Activated CD8-positive, alpha-beta T cell treated with anti-CD3 and anti-CD28 coated beads for 36 hours (primary cell): ENCODE data around the gene RAD21L1. TPM values are rescaled to one million over a fixed set of nuclear protein-coding genes. Genes with fewer than 3 reads are reported as not detected.

Source experiments
- ATAC-seq: fragments of 200-7000 bp; cut with Tn5 transposase; one replicate; pipeline ENCODE4 v1.10.0; 2021; ENCODE audit warnings: mild to moderate bottlenecking, moderate library complexity
- CTCF ChIA-PET: fragments of 350-600 bp; sonication (Branson Sonifier 250); formaldehyde crosslinking; loops from one replicate; lab custom pipeline; 2021; ENCODE audit warnings: antibody characterized with exemption; lab: Charles Lee
- POLR2A ChIA-PET: fragments of 350-600 bp; sonication (Branson Sonifier 250); formaldehyde crosslinking; loops from one replicate; lab custom pipeline; 2021; ENCODE audit warnings: antibody characterized with exemption; lab: Charles Lee
- DNase-seq: peaks from one replicate; pipeline ENCODE4 v3.0.0-alpha.2; 2020
- H3K27ac Mint-ChIP-seq: one replicate; pipeline ENCODE4 v1.8.0; 2021; ENCODE audit warnings: mild to moderate bottlenecking, mixed read lengths
- H3K27me3 Mint-ChIP-seq: one replicate; pipeline ENCODE4 v1.8.0; 2021; ENCODE audit warnings: mixed read lengths
- H3K36me3 Mint-ChIP-seq: one replicate; pipeline ENCODE4 v1.8.0; 2021; ENCODE audit warnings: low read depth, mixed read lengths
- H3K4me1 Mint-ChIP-seq: one replicate; pipeline ENCODE4 v1.8.0; 2021; ENCODE audit warnings: low read depth, mixed read lengths
- H3K4me3 Mint-ChIP-seq: one replicate; pipeline ENCODE4 v1.8.0; 2021; ENCODE audit warnings: mild to moderate bottlenecking, moderate library complexity, mixed read lengths
- H3K9me3 Mint-ChIP-seq: one replicate; pipeline ENCODE4 v1.8.0; 2021; ENCODE audit warnings: mixed read lengths
- intact Hi-C: fragments of 100-400 bp; cut with micrococcal nuclease; formaldehyde crosslinking; loops from one replicate; pipeline ENCODE4 v1.10.0; 2022
- total RNA-seq, 2 experiments: library from RNA; stranded (reverse); gene quantifications; one replicate each; pipeline ENCODE4 v1.2.3, GENCODE V29; 2021
- TF ChIP-seq, protein P1 (sequence below): fragments of 200-600 bp; IDR thresholded peaks from one replicate; pipeline ENCODE4 v1.8.0; 2022; ENCODE audit warnings: antibody characterized with exemption, mild to moderate bottlenecking

The RAD21L1 gene
- total RNA-seq, 2 experiments from 2014 or later, result 0.18 to 0.25 TPM

DNA sequence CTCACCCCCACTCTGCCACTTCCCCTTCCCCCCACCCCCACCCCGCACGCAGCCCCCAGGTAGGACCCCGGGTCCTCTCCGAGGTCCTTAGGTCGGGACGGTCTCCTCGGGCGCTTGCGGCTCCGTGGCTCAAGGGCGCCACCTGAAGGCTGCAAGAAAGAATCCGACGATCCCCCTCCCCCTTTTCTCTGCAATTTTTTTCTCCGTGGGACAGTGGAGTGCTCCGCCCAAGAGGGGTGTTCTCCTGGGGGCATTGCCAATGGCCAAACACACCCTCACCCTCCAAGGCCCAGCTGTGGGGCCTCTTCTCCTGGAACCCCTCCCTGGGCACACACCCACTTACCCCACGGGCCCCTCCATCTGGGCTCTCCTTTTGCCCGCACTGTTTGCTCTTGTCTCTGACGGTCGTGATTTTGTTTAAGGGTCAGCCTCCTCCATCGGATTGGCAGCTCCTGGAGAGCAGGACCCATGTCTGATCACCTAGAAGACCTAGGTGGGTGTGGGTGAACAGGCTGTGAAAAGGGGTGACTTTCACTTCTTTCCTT, 40.0 kb upstream of the RAD21L1 start:
- H3K36me3 Mint-ChIP-seq, result no peaks in the 10 kb centered on the region
- ATAC-seq (peak; percentile 87), DNase-seq (peak; percentile 72)
- intact Hi-C loops, result no loop called here
- TF ChIP-seq, protein P1, sequence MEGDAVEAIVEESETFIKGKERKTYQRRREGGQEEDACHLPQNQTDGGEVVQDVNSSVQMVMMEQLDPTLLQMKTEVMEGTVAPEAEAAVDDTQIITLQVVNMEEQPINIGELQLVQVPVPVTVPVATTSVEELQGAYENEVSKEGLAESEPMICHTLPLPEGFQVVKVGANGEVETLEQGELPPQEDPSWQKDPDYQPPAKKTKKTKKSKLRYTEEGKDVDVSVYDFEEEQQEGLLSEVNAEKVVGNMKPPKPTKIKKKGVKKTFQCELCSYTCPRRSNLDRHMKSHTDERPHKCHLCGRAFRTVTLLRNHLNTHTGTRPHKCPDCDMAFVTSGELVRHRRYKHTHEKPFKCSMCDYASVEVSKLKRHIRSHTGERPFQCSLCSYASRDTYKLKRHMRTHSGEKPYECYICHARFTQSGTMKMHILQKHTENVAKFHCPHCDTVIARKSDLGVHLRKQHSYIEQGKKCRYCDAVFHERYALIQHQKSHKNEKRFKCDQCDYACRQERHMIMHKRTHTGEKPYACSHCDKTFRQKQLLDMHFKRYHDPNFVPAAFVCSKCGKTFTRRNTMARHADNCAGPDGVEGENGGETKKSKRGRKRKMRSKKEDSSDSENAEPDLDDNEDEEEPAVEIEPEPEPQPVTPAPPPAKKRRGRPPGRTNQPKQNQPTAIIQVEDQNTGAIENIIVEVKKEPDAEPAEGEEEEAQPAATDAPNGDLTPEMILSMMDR, result peak; percentile 79
- peaks cover 26% of the 10 kb centered on the region for H3K27me3 Mint-ChIP-seq
- H3K4me1 Mint-ChIP-seq, result peaks cover 2% of the 10 kb centered on the region
- POLR2A ChIA-PET, result interaction anchor here (0.5 kb wide), 1 partner anchor 659 kb away, joined by 4 read pairs; no protein-coding TSS in a partner anchor
- peak overlapping the region; percentile 51 for H3K4me3 Mint-ChIP-seq
- H3K9me3 Mint-ChIP-seq, result no peaks in the 10 kb centered on the region
- H3K27ac Mint-ChIP-seq, result no peak overlapping the region
- CTCF ChIA-PET, result interaction anchor here (0.8 to 1.0 kb wide), 3 partner anchors 10 to 80 kb away, joined by 3 read pairs; no protein-coding TSS in a partner anchor

DNA sequence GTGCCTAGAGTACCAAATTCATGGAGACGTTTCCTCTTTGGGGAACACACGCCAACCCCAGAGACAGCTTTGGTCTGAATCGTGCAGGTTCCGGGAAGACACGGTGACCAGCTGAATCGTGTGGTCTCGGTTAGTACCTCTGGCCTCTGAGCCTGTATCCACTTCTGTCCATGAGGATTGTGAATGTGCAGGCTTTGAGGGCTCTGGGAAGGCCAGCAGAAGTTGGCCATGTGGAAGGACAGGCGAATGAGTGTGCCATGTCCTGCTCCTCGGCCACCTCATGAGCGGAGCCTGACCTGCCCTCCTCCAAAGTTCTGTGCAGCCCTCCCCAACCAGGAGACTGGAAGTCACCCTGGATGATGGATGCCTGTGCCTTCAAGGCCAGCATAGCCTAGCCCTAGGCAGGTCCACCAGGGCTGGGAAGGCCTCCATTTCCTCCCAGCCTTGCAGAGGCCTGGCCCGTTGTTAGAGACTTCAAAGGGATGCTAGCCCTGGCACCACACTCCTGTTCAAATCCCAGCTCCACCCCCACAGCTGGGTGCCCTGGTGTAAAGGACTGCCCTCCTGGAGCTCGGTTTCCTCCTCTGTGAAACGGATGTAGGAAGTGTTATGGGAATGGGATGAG, 39.4 kb upstream of the RAD21L1 start:
- Mint-ChIP-seq H3K27ac (no peak overlapping the region), H3K36me3 (no peaks in the 10 kb centered on the region), H3K4me1 (peaks cover 2% of the 10 kb centered on the region), H3K9me3 (no peaks in the 10 kb centered on the region), H3K27me3 (peaks cover 26% of the 10 kb centered on the region), H3K4me3 (peak overlapping the region; percentile 51)
- ATAC-seq, result no peak
- POLR2A ChIA-PET, result no interaction called here
- TF ChIP-seq, protein P1, result no peak
- intact Hi-C loops, result no loop called here
- no peak for DNase-seq
- CTCF ChIA-PET, result interaction anchor here (0.8 to 1.0 kb wide), 2 partner anchors 80 to 81 kb away, joined by 3 read pairs; no protein-coding TSS in a partner anchor

DNA sequence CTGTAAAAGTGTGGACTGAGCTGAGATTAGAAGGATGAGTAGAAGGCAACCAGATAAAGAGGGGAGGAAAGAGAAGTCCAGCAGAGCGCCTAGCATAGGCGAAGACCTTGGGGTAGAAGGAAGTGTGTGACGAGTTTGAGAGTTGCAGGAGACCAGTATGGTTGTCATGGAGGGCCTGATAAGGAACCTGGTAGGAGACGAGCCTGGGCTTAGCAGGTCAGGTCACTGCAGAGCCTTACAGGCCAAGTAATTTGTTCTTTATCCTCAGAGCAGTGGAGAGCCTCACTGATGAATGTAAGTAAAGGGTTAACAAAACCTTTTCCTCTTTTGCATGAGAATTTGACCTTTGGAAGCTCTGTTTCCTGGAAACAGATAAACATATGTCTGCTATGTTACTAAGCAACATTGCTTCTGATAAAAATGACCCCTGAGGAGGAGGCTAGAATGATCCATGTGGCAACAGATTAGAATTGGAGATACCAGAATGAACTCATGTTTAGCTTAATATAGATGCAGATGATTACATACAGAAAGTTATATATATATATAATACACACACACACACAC, 38.2 kb upstream of the RAD21L1 start:
- H3K4me1 Mint-ChIP-seq, result peaks cover 2% of the 10 kb centered on the region
- TF ChIP-seq, protein P1, result no peak
- H3K27ac Mint-ChIP-seq, result no peak overlapping the region
- POLR2A ChIA-PET, result interaction anchor here (0.7 kb wide), 1 partner anchor 28 kb away, joined by 3 read pairs; no protein-coding TSS in a partner anchor
- H3K4me3 Mint-ChIP-seq, result no peak overlapping the region
- ATAC-seq (no peak), DNase-seq (no peak)
- peaks cover 26% of the 10 kb centered on the region for H3K27me3 Mint-ChIP-seq
- no peaks in the 10 kb centered on the region for H3K9me3 Mint-ChIP-seq
- intact Hi-C loops, result no loop called here
- CTCF ChIA-PET, result interaction anchor here (1.0 to 1.2 kb wide), 2 partner anchors 12 to 25 kb away, joined by 3 read pairs; no protein-coding TSS in a partner anchor
- no peaks in the 10 kb centered on the region for H3K36me3 Mint-ChIP-seq

DNA sequence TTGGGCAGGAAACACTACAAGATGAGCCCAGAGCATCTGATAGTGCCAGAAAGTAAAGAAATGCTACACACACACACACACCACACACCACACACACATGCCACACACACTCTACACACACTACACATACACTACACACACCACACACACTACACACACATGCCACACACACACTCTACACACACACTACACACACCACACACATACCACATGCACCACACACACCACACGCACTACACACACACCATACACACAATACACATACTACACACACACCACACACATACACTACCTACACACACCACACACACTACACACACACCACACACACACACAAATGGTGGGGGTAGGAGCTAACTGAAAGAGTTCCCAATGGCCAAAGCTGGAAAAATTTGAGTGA, 37.5 kb upstream of the RAD21L1 start:
- DNase-seq (no peak), ATAC-seq (no peak)
- Mint-ChIP-seq H3K36me3 (no peaks in the 10 kb centered on the region), H3K27me3 (peaks cover 20% of the 10 kb centered on the region), H3K4me1 (peaks cover 2% of the 10 kb centered on the region), H3K27ac (no peak overlapping the region), H3K9me3 (no peaks in the 10 kb centered on the region), H3K4me3 (no peak overlapping the region)
- TF ChIP-seq, protein P1, result no peak
- POLR2A ChIA-PET, result no interaction called here
- CTCF ChIA-PET, result interaction anchor here (1.2 kb wide), 1 partner anchor 25 kb away, joined by 3 read pairs; no protein-coding TSS in a partner anchor
- intact Hi-C loops, result no loop called here

DNA sequence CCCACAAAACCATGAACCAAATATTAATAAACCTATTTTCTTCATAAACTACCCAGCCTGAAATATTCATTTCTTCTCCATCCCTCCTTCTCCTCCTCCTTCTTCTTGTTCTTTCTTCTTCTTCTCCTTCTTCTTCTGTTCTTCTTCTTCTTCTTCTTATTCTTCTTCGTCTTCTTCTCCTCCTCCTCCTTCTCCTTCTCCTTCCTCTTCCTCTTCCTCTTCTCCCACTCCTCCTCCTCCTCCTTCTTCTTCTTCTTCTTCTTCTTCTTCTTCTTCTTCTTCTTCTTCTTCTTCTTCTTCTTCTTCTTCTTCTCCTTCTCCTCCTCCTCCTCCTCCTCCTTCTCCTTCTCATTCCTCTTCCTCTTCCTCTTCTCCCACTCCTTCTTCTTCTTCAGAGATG, 36.0 kb upstream of the RAD21L1 start:
- DNase-seq, result no peak
- Mint-ChIP-seq H3K9me3 (no peaks in the 10 kb centered on the region), H3K27ac (no peak overlapping the region), H3K27me3 (peaks cover 6% of the 10 kb centered on the region), H3K4me3 (no peak overlapping the region), H3K4me1 (no peaks in the 10 kb centered on the region), H3K36me3 (no peaks in the 10 kb centered on the region)
- TF ChIP-seq, protein P1, result no peak
- ChIA-PET POLR2A (no interaction called here), CTCF (no interaction called here)
- intact Hi-C loops, result no loop called here
- ATAC-seq, result no peak
